Tibial nerve (tissue), 4 donors: ENCODE results near the gene TPD52L2.
"Not testable (repeated sequence)": the region's sequence is repeated elsewhere in the genome, so short reads cannot be mapped to it uniquely, and the experiment has no call there.

Experiments
- CTCF ChIP-seq, 5 experiments: fragments of 200-600 bp in 3 of 5; fragments of 450-650 bp in 2 of 5; sonication (generic) in 3 of 5; IDR thresholded peaks; one replicate each; pipeline ENCODE4 v1.5.1; 2016 to 2019; ENCODE audit warnings: antibody characterized with exemption in 5 of 5, mild to moderate bottlenecking in 3 of 5, moderate library complexity in 2 of 5
- EP300 ChIP-seq, 2 donors: sonication (generic); formaldehyde crosslinking; IDR thresholded peaks; one replicate each; pipeline ENCODE4 v1.6.1; 2017; ENCODE audit warnings: antibody characterized with exemption in 2 of 2, mild to moderate bottlenecking in 1 of 2
- POLR2A ChIP-seq, 2 donors: fragments of 450-650 bp; IDR thresholded peaks; one replicate each; pipeline ENCODE4 v1.6.1; 2017; ENCODE audit warnings: antibody characterized with exemption in 2 of 2, mild to moderate bottlenecking in 2 of 2, moderate library complexity in 2 of 2

GRCh38 chr20:63853733-63854068, 11.4 kb upstream of the TPD52L2 start:
- TF ChIP-seq CTCF, EP300, POLR2A (IDR thresholded peaks at IDR 0.05): not testable (repeated sequence)
